Putamen (tissue), 1 donor: ENCODE data around the gene SRRM2.

Experiments used
- DNase-seq: peaks from one replicate; pipeline ENCODE4 v3.0.0-alpha.2; 2016; ENCODE audit warnings: low spot score

SRRM2 gene

DNA sequence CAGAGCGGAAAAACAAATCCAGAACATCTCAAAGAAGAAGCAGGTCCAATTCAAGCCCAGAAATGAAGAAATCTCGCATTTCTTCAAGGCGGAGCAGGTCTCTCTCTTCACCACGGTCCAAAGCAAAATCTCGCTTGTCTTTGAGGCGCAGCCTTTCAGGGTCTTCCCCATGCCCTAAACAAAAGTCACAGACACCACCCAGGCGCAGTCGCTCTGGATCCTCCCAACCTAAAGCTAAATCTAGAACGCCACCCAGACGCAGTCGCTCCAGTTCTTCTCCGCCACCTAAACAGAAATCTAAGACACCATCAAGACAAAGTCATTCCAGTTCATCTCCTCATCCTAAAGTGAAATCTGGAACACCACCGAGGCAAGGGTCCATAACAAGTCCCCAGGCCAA lies 10.3 kb downstream of the SRRM2 start:
- no peak for DNase-seq

DNA sequence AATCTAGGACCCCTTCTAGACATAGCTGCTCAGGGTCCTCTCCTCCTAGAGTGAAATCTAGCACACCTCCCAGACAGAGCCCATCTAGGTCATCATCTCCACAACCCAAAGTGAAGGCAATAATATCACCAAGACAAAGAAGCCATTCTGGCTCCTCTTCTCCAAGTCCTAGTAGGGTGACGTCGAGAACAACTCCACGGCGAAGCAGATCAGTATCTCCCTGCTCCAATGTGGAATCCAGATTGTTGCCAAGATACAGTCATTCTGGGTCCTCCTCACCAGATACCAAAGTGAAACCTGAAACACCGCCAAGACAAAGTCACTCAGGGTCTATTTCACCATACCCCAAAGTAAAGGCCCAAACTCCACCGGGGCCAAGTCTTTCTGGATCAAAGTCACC lies 10.7 kb downstream of the SRRM2 start:
- no peak for DNase-seq

- DNase-seq, result no peak
Measured at GRCh38 chr16:2764718-2765117, 12.3 kb downstream of the SRRM2 start.

DNA sequence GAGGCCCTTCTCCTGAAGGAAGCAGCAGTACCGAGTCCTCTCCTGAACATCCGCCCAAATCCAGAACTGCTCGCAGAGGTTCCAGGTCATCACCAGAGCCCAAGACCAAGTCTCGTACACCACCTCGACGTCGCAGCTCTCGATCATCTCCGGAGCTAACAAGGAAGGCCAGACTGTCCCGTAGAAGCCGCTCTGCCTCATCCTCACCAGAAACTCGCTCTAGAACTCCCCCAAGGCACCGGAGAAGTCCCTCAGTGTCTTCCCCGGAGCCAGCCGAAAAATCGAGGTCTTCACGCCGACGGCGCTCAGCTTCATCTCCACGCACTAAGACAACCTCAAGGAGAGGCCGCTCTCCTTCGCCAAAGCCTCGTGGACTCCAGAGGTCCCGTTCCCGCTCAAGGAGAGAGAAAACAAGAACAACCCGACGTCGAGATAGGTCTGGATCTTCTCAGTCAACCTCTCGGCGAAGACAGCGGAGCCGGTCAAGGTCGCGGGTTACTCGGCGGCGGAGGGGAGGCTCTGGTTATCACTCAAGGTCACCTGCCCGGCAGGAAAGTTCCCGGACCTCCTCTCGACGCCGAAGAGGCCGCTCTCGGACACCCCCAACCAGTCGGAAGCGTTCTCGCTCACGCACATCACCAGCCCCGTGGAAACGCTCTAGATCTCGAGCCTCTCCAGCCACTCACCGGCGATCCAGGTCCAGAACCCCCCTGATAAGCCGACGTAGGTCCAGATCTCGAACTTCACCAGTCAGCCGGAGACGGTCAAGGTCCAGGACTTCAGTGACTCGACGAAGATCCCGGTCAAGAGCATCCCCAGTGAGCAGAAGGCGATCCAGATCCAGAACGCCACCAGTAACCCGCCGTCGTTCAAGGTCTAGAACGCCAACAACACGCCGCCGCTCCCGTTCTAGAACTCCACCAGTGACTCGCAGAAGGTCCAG lies 13.3 kb downstream of the SRRM2 start:
- DNase-seq, result no peak

- no peak for DNase-seq
Measured at GRCh38 chr16:2766430-2767139, 14.1 kb downstream of the SRRM2 start.

DNA sequence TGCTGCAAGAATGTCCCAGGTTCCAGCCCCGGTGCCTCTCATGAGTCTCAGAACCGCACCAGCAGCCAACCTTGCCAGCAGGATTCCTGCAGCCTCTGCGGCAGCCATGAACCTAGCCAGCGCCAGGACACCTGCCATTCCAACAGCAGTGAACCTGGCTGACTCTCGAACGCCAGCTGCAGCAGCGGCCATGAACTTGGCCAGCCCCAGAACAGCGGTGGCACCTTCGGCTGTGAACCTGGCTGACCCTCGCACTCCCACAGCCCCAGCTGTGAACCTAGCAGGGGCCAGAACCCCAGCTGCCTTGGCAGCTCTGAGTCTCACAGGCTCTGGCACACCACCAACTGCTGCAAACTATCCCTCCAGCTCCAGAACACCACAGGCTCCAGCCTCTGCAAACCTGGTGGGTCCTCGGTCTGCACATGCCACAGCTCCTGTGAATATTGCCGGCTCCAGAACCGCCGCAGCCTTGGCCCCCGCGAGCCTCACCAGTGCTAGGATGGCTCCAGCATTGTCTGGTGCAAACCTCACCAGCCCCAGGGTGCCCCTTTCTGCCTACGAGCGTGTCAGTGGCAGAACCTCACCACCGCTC lies 14.8 kb downstream of the SRRM2 start:
- no peak for DNase-seq

DNA sequence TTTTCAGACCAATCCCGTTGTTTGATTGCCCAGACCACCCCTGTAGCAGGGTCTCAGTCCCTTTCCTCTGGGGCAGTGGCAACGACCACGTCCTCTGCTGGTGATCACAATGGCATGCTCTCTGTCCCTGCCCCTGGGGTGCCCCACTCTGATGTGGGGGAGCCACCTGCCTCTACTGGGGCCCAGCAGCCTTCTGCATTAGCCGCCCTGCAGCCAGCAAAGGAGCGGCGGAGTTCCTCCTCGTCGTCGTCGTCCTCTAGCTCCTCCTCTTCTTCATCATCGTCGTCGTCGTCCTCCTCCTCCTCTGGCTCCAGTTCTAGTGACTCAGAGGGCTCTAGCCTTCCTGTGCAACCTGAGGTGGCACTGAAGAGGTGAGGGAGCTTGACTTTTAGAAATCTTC lies 15.5 kb downstream of the SRRM2 start:
- peak; percentile 33 for DNase-seq

- no peak for DNase-seq
Measured at GRCh38 chr16:2768403-2769089, 16.1 kb downstream of the SRRM2 start.

DNA sequence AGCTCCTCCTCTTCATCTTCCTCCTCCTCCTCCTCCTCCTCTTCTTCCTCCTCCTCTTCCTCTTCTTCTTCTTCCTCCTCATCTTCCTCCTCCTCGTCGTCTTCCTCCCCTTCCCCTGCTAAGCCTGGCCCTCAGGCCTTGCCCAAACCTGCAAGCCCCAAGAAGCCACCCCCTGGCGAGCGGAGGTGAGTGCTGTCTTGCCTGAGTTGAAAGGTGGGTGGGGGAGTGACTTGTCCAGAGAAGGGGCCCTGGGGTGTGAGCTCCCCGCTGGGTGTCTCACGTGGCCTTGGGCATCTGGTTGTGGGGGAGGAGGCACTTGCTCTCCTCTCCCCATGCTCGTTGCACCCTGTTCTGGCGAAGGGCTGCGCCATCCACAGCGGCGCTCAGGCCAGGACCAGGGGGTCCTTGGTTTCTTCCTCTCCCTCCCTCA lies 16.7 kb downstream of the SRRM2 start:
- DNase-seq, result no peak

DNA sequence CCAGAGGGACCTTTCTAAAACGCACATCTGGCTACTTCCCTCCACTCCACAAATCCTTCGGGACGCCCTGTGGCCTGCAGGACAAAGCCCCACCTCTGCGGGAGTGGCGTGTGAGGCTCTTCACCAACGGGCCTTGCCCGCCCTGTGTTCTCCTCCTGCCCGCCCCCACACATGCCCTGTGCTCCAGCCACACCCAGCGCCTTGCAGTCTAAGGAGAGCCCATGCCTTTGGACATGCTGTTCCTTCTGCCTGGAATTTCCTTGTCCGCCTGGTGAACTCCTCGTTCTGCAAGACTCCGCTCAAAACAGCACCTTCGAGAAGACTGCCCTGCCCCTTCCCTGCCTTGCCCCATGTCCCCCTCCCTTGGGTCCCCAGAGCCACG lies 17.2 kb downstream of the SRRM2 start:
- DNase-seq, result no peak

- no peak for DNase-seq
Measured at GRCh38 chr16:2770057-2770951, 17.9 kb downstream of the SRRM2 start.

DNA sequence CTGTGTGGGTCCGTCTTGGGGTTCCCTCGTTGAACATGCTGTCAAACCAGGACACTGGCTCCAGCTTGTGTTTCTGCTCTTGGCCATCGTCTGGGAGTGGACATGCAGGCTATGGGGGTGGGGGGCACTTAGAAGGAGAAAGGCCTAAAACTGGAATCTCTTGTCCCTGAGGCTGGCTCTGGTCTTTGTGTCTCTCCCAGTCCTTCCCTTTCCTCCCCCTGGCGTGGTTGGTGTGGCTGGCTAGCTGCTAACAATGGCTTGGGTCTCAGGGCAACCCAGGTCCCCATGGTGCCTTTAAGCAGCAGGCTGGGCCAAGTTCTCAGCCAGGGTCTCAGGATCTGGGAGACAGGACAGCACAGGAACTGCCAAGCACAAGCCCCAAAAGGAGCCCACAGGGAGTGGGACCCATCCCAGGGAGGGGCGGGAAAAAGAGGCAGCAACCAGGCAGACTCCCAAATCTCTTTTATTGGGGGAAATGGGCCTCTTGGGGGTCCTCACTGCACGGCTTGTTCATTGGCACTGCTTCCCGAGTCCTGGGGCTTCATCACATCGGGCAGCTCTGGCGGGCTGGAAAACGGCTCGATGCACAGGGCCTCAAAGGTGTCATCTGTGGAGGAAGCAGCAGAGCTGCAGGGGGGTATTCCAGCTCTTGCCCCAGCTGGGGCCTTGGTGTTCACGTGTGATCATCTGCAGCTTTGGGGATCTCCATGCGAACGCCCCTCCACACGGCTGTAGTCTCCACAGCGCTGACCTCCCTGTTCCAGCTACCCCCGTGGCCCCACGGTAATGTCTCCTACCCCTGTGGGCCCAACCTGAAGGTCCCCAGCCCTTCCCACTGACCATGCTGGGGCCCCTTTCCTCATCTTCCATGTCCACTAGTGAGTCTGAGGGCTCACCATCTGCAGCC lies 19.3 kb downstream of the SRRM2 start:
- no peak for DNase-seq

DNA sequence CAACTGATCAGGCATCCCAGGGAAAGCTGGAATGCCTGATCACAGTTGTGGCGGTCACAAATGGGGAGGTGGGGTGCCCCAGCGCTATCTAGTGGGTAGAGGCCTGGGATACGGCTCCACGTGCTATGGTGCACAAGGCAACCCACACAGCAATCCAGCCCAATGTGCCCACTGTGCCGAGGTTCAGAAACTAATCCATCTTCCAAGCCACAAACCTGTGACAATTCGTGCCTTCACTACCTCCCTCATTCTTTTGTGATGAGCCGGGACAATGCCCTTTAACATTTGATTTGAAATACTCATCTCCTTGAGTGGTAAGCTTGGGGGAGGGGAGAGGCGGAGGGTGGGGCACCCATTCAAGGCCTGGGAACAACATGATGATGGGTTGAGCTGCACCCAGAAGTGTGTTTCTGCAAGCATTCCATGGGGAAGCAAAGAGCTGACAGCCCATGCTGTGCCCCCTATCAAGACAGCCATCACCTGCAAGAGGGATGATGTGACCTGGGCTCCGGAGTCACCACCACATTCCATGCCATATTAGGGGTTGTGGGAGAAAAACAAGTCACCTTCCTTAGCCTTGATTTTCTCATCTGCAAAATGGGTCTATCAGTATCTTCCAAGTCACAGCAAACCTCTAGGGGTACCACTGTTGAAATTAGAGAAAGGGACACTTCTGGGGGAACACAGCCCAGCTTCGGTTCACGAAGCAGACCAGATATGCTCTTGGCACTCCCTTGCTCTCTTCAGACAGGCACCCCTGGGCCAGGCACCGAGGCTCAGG lies 20.9 kb downstream of the SRRM2 start:
- no peak for DNase-seq

- no peak for DNase-seq
Measured at GRCh38 chr16:2774161-2774891, 21.9 kb downstream of the SRRM2 start.

DNA sequence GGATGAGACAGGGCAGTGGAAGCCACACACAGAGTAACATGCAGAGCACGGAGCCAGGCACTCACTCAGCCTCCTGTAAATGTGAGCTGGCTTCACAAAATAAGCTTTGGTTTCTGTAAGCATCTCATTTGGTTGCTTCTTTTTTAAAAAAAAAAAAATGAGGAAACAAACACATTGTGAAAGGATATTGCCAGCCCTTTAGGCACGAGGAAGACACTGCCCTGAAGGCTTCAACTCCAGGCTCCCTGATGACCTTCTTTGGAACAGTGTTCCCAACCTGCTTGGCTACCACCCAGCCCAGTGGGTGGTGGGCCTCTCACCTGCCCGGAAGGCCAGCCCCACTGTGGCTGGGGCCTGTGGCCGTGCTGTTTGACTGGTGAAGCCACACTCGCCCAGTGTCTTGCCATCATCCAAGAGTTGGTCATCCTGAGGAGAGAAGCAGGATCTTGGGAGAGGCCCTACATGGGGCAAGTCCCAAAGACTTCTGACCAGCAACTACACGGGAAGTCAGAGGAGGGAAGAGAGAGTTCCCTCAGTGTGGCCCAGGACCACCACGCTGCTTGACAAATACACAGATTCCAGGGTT lies 22.8 kb downstream of the SRRM2 start:
- no peak for DNase-seq

GRCh38 chr16:2775765-2776499 lies 23.5 kb downstream of the SRRM2 start:
- DNase-seq, result no peak

- DNase-seq, result peak; percentile 17
Measured at GRCh38 chr16:2776500-2777139, 24.2 kb downstream of the SRRM2 start.
